CD4-positive, alpha-beta T cell (primary cell): ENCODE data around the gene ZSCAN4. TPM values are rescaled to one million over a fixed set of nuclear protein-coding genes. Genes with fewer than 3 reads are reported as not detected.

Source experiments
- ATAC-seq: fragments of 200-7000 bp; cut with Tn5 transposase; one replicate; pipeline ENCODE4 v1.10.0; 2022; ENCODE audit warnings: mild to moderate bottlenecking; ENCODE audit not compliant: poor library complexity
- CTCF ChIA-PET: fragments of 350-600 bp; sonication (Branson Sonifier 250); formaldehyde crosslinking; loops from one replicate; lab custom pipeline; 2021; ENCODE audit warnings: antibody characterized with exemption, inconsistent platforms; lab: Charles Lee
- POLR2A ChIA-PET: fragments of 350-600 bp; sonication (Branson Sonifier 250); formaldehyde crosslinking; loops from one replicate; lab custom pipeline; 2021; ENCODE audit warnings: antibody characterized with exemption, inconsistent platforms; lab: Charles Lee
- DNase-seq, 14 experiments: peaks; one replicate each; pipeline ENCODE4 v3.0.0-alpha.2; 2013 to 2020; ENCODE audit warnings: mixed read lengths in 2 of 14
- H3K27ac ChIP-seq, 2 donors: one replicate each; pipeline versions ENCODE4 v1.5.1 to v1.7.0; 2013; ENCODE audit warnings: low read length in 2 of 2, low read depth in 1 of 2, mild to moderate bottlenecking in 1 of 2
- H3K27me3 ChIP-seq, 2 experiments: 1 replicate in 1 of 2; 2 replicates in 1 of 2; pipeline versions ENCODE4 v1.6.1 to v1.7.0; 2013; ENCODE audit warnings: low read length in 2 of 2, control low read depth in 1 of 2, mild to moderate bottlenecking in 1 of 2, moderate library complexity in 1 of 2; ENCODE audit not compliant: insufficient read depth in 2 of 2, control insufficient read depth in 1 of 2
- H3K36me3 ChIP-seq: one replicate; pipeline ENCODE4 v1.6.1; 2013; ENCODE audit warnings: low read length, control low read depth; ENCODE audit not compliant: insufficient read depth
- H3K4me1 ChIP-seq: one replicate; pipeline ENCODE4 v1.6.1; 2013; ENCODE audit warnings: low read length, control low read depth; ENCODE audit not compliant: insufficient read depth
- H3K4me3 ChIP-seq: one replicate; pipeline ENCODE4 v1.5.1; 2013; ENCODE audit warnings: mild to moderate bottlenecking, low read length, moderate library complexity
- H3K9me3 ChIP-seq, 2 experiments: 1 replicate in 1 of 2; 2 replicates in 1 of 2; pipeline versions ENCODE4 v1.6.1 to v1.7.0; 2013; ENCODE audit warnings: low read length in 2 of 2, mild to moderate bottlenecking in 2 of 2, control low read depth in 1 of 2, moderate library complexity in 1 of 2; ENCODE audit not compliant: control insufficient read depth in 1 of 2, insufficient read depth in 1 of 2
- H3K27ac Mint-ChIP-seq: one replicate; pipeline ENCODE4 v1.8.0; 2020; ENCODE audit warnings: mixed read lengths
- H3K27me3 Mint-ChIP-seq: one replicate; pipeline ENCODE4 v1.8.0; 2021; ENCODE audit warnings: mixed read lengths
- H3K36me3 Mint-ChIP-seq: one replicate; pipeline ENCODE4 v1.8.0; 2021; ENCODE audit warnings: low read depth, mixed read lengths
- H3K4me1 Mint-ChIP-seq: one replicate; pipeline ENCODE4 v1.8.0; 2021; ENCODE audit warnings: low read depth, mixed read lengths
- H3K4me3 Mint-ChIP-seq: one replicate; pipeline ENCODE4 v1.8.0; 2020; ENCODE audit warnings: mild to moderate bottlenecking, mixed read lengths
- H3K9me3 Mint-ChIP-seq: one replicate; pipeline ENCODE4 v1.8.0; 2020; ENCODE audit warnings: mixed read lengths
- CTCF ChIP-seq: fragments of 200-600 bp; IDR thresholded peaks from one replicate; pipeline ENCODE4 v1.8.0; 2022; ENCODE audit warnings: antibody characterized with exemption, mild to moderate bottlenecking
- intact Hi-C, 2 experiments: fragments of 100-400 bp; cut with DNase I in 1 of 2; cut with micrococcal nuclease in 1 of 2; formaldehyde crosslinking; loops; one replicate each; pipeline versions ENCODE4 v1.15.1 to v1.9.0; 2023 to 2025; cut with DNase I, micrococcal nuclease
- total RNA-seq, 174 experiments: library from RNA in 2 of 174; stranded (reverse) in 2 of 174; gene quantifications; one replicate each; pipeline ENCODE4 v1.2.3 and lab custom pipeline; 2021 to 2026

The ZSCAN4 gene
- total RNA-seq, 2 experiments from 2014 or later: not detected

DNA sequence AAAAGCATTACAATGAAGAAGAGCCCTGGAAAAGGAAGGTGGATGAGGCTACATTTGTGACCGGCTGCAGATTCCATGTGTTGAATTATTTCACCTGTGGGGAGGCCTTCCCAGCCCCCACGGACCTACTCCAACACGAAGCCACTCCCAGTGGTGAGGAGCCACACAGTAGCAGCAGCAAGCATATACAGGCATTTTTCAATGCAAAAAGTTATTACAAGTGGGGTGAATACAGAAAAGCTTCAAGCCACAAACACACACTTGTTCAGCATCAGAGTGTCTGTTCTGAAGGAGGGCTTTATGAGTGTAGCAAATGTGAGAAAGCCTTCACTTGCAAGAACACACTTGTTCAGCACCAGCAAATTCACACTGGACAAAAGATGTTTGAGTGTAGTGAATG, 18.0 kb downstream of the ZSCAN4 start:
- Mint-ChIP-seq H3K27me3 (no peaks in the 10 kb centered on the region), H3K4me3 (no peak overlapping the region), H3K36me3 (peaks cover 92% of the 10 kb centered on the region), H3K4me1 (peaks cover 38% of the 10 kb centered on the region), H3K9me3 (peaks cover 38% of the 10 kb centered on the region), H3K27ac (no peak overlapping the region)
- Histone ChIP-seq H3K9me3 (peaks cover 67 to 87% of the 10 kb centered on the region in 2 experiments), H3K27ac (no peak overlapping the region), H3K4me3 (no peak overlapping the region), H3K4me1 (peaks cover 20% of the 10 kb centered on the region), H3K27me3 (no peaks in the 10 kb centered on the region), H3K36me3 (peaks cover 45% of the 10 kb centered on the region)
- POLR2A ChIA-PET: no interaction called here
- intact Hi-C loops: loop anchor here in 1 of 2 experiments (5.0 kb wide), 1 partner anchor 86 kb away; no protein-coding TSS in a partner anchor
- ATAC-seq: no peak
- DNase-seq: no peak
- CTCF ChIA-PET: no interaction called here
- TF ChIP-seq CTCF: no peak

- H3K4me3 Mint-ChIP-seq: no peak overlapping the region
- Histone ChIP-seq H3K4me3 (no peak overlapping the region), H3K9me3 (peaks cover 64 to 87% of the 10 kb centered on the region in 2 experiments), H3K4me1 (peaks cover 16% of the 10 kb centered on the region), H3K27ac (no peak overlapping the region), H3K27me3 (no peaks in the 10 kb centered on the region), H3K36me3 (peaks cover 45% of the 10 kb centered on the region)
- H3K27me3 Mint-ChIP-seq: no peaks in the 10 kb centered on the region
- no peak overlapping the region for H3K27ac Mint-ChIP-seq
- CTCF ChIA-PET: no interaction called here
- peaks cover 30% of the 10 kb centered on the region for H3K4me1 Mint-ChIP-seq
- peaks cover 85% of the 10 kb centered on the region for H3K36me3 Mint-ChIP-seq
- ATAC-seq (no peak), DNase-seq (no peak)
- intact Hi-C loops: loop anchor here in 1 of 2 experiments (5.0 kb wide), 1 partner anchor 85 kb away; no protein-coding TSS in a partner anchor
- peaks cover 35% of the 10 kb centered on the region for H3K9me3 Mint-ChIP-seq
- no peak for TF ChIP-seq CTCF
- POLR2A ChIA-PET: no interaction called here
Observed at GRCh38 chr19:57687363-57688010, 18.8 kb downstream of the ZSCAN4 start.

DNA sequence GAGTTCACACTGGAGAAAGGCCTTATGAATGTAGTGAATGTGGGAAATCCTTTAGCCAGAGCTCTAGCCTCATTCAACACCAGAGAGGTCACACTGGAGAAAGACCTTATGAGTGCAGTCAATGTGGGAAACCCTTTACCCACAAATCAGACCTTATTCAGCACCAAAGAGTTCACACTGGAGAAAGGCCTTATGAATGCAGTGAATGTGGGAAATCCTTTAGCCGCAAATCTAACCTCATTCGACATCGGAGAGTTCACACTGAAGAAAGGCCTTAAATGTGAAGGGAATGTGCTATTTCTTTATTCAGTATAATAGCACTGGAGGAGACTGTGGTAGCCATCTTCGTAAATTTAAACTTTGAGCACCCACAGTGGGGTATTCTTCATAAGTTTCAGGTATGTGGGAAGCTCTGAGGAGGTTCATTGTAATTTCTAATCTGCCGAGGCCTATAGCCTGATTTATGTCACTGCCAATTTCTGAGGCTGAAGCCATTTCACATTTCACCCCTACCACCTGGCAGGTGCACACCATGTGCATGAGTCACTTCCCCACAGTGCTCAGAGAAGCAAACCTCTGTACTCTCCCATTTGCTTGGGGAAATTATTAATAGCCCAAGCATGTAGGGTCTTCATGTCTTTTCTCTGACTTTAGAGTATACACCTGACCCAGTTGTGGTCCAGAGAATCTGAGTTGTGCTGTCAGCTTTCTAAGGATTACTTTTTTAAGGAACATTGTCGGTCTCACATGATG, 19.5 kb downstream of the ZSCAN4 start:
- H3K27me3 Mint-ChIP-seq: no peaks in the 10 kb centered on the region
- Histone ChIP-seq H3K4me1 (peaks cover 9% of the 10 kb centered on the region), H3K36me3 (peaks cover 46% of the 10 kb centered on the region), H3K27me3 (no peaks in the 10 kb centered on the region), H3K9me3 (peaks cover 65 to 87% of the 10 kb centered on the region in 2 experiments), H3K4me3 (no peak overlapping the region), H3K27ac (no peak overlapping the region)
- intact Hi-C loops: loop anchor here in 1 of 2 experiments (5.0 kb wide), 1 partner anchor 84 kb away; no protein-coding TSS in a partner anchor
- H3K27ac Mint-ChIP-seq: no peak overlapping the region
- peaks cover 34% of the 10 kb centered on the region for H3K9me3 Mint-ChIP-seq
- H3K4me3 Mint-ChIP-seq: no peak overlapping the region
- CTCF ChIA-PET: no interaction called here
- POLR2A ChIA-PET: no interaction called here
- TF ChIP-seq CTCF: no peak
- ATAC-seq: no peak
- peaks cover 23% of the 10 kb centered on the region for H3K4me1 Mint-ChIP-seq
- DNase-seq: no peak
- peaks cover 85% of the 10 kb centered on the region for H3K36me3 Mint-ChIP-seq
